Smooth muscle cell (in vitro differentiated cells): ENCODE results near the gene POU6F1. TPM values are rescaled to one million over a fixed set of nuclear protein-coding genes. Genes with fewer than 3 reads are reported as not detected.

Experiments used
- DNase-seq: peaks from one replicate; lab custom pipeline; 2025; ENCODE audit not compliant: unreplicated experiment; lab: John Stamatoyannopoulos, UW
- H2AFZ ChIP-seq: fragments of 200-600 bp; sonication (generic); 2 replicates; pipeline ENCODE4 v1.6.0; 2016; ENCODE audit warnings: antibody characterized with exemption, low read depth, mild to moderate bottlenecking
- H3F3A ChIP-seq: fragments of 200-600 bp; sonication (generic); 2 replicates; pipeline ENCODE4 v1.6.0; 2017; ENCODE audit warnings: antibody characterized with exemption, low read depth
- H3K27ac ChIP-seq: fragments of 200-600 bp; sonication (generic); 2 replicates; pipeline ENCODE4 v1.5.1; 2016; ENCODE audit warnings: low read depth, mild to moderate bottlenecking
- H3K27me3 ChIP-seq: fragments of 200-600 bp; sonication (generic); 2 replicates; pipeline ENCODE4 v1.6.1; 2016; ENCODE audit warnings: low read depth, mild to moderate bottlenecking
- H3K36me3 ChIP-seq: fragments of 200-600 bp; sonication (generic); 2 replicates; pipeline ENCODE4 v1.5.1; 2016; ENCODE audit warnings: low read depth
- H3K4me1 ChIP-seq: fragments of 200-600 bp; sonication (generic); 2 replicates; pipeline ENCODE4 v1.5.1; 2016; ENCODE audit warnings: low read depth
- H3K4me2 ChIP-seq: fragments of 200-600 bp; sonication (generic); 2 replicates; pipeline ENCODE4 v1.6.0; 2016; ENCODE audit warnings: mild to moderate bottlenecking
- H3K4me3 ChIP-seq: fragments of 200-600 bp; sonication (generic); 2 replicates; pipeline ENCODE4 v1.5.1; 2016; ENCODE audit warnings: mild to moderate bottlenecking
- H3K79me2 ChIP-seq: fragments of 200-600 bp; sonication (generic); 2 replicates; pipeline ENCODE4 v1.6.0; 2016; ENCODE audit warnings: low read depth, mild to moderate bottlenecking
- H3K9ac ChIP-seq: fragments of 200-600 bp; sonication (generic); 2 replicates; pipeline ENCODE4 v1.6.0; 2016; ENCODE audit warnings: low read depth
- H3K9me3 ChIP-seq: fragments of 200-600 bp; sonication (generic); replicated peaks from 2 replicates; pipeline ENCODE4 v1.5.1; 2016; ENCODE audit warnings: low read depth
- H4K20me1 ChIP-seq: fragments of 200-600 bp; sonication (generic); 2 replicates; pipeline ENCODE4 v1.6.0; 2016; ENCODE audit warnings: low read depth
- WGBS: methylation state at CpG from one replicate; pipeline ENCODE4 v1.1.7; 2016; ENCODE audit warnings: low lambda C conversion rate; 5-methylcytosine and 5-hydroxymethylcytosine counted together
- polyA plus RNA-seq: library from polyadenylated mRNA; unstranded; fragments of >200 nt; fragmentation: Nextera tagmentation; extraction: Ambion mirVana; gene quantifications from 2 replicates; pipeline ENCODE4 v1.2.1, GENCODE V29; 2016
- total RNA-seq: library from RNA; depleted of rRNA; stranded (reverse); fragments of >200 nt; gene quantifications from 2 replicates; pipeline ENCODE4 v1.2.3, GENCODE V29; 2014
- TF ChIP-seq, protein P1 (sequence below): fragments of 200-600 bp; sonication (generic); IDR thresholded peaks from 2 replicates; pipeline ENCODE4 v1.5.1; 2017; ENCODE audit warnings: borderline replicate concordance, mild to moderate bottlenecking, antibody characterized with exemption; ENCODE audit not compliant: insufficient read depth, poor library complexity, severe bottlenecking

The POU6F1 gene
- total and polyA plus RNA-seq, 2 experiments from 2014 or later: 4.6 to 7.9 TPM

DNA sequence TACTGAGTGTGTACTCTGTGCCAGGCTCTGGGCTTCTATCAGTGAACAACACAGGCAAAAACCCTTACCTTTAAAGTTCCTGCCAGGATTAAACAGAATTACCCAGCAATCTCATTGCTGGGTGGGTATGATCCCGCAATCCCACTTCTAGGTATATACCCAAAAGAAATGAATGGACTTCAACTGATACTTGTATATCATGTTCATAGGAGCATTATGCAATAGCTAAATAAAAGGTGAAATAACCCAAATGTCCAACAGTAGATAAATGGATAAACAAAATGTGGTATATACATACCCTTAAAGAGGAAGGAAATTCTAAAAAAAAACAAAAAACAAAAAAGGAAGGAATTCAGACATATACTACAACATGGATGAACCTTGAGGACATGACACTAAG is 35.4 kb upstream of the POU6F1 start:
- H3K9me3 ChIP-seq: no peaks in the 10 kb centered on the region
- no peak overlapping the region for H2AFZ ChIP-seq
- 100% methylated on average over 1 of the region's 1 CpG for WGBS
- H3K4me3 ChIP-seq: no peak overlapping the region
- no peak overlapping the region for H3K4me2 ChIP-seq
- TF ChIP-seq, protein P1, sequence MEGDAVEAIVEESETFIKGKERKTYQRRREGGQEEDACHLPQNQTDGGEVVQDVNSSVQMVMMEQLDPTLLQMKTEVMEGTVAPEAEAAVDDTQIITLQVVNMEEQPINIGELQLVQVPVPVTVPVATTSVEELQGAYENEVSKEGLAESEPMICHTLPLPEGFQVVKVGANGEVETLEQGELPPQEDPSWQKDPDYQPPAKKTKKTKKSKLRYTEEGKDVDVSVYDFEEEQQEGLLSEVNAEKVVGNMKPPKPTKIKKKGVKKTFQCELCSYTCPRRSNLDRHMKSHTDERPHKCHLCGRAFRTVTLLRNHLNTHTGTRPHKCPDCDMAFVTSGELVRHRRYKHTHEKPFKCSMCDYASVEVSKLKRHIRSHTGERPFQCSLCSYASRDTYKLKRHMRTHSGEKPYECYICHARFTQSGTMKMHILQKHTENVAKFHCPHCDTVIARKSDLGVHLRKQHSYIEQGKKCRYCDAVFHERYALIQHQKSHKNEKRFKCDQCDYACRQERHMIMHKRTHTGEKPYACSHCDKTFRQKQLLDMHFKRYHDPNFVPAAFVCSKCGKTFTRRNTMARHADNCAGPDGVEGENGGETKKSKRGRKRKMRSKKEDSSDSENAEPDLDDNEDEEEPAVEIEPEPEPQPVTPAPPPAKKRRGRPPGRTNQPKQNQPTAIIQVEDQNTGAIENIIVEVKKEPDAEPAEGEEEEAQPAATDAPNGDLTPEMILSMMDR: no peak
- no peaks in the 10 kb centered on the region for H3K4me1 ChIP-seq
- no peak overlapping the region for H3K27ac ChIP-seq
- no peaks in the 10 kb centered on the region for H3K79me2 ChIP-seq
- H3F3A ChIP-seq: no peaks in the 10 kb centered on the region
- no peaks in the 10 kb centered on the region for H3K27me3 ChIP-seq
- no peaks in the 10 kb centered on the region for H4K20me1 ChIP-seq
- H3K9ac ChIP-seq: no peak overlapping the region
- no peak for DNase-seq
- H3K36me3 ChIP-seq: no peaks in the 10 kb centered on the region

GRCh38 chr12:51247523-51248206 is 29.8 kb upstream of the POU6F1 start:
- H3K27me3 ChIP-seq: no peaks in the 10 kb centered on the region
- no peak for DNase-seq
- H3K4me2 ChIP-seq: no peak overlapping the region
- no peaks in the 10 kb centered on the region for H3F3A ChIP-seq
- H3K9me3 ChIP-seq: no peaks in the 10 kb centered on the region
- no peaks in the 10 kb centered on the region for H3K4me1 ChIP-seq
- no peak overlapping the region for H3K27ac ChIP-seq
- WGBS: 79% methylated on average over 14 of the region's 14 CpGs
- H3K4me3 ChIP-seq: no peak overlapping the region
- H3K79me2 ChIP-seq: no peaks in the 10 kb centered on the region
- H3K9ac ChIP-seq: no peak overlapping the region
- no peak overlapping the region for H2AFZ ChIP-seq
- TF ChIP-seq, protein P1: no peak
- no peaks in the 10 kb centered on the region for H3K36me3 ChIP-seq
- no peaks in the 10 kb centered on the region for H4K20me1 ChIP-seq

DNA sequence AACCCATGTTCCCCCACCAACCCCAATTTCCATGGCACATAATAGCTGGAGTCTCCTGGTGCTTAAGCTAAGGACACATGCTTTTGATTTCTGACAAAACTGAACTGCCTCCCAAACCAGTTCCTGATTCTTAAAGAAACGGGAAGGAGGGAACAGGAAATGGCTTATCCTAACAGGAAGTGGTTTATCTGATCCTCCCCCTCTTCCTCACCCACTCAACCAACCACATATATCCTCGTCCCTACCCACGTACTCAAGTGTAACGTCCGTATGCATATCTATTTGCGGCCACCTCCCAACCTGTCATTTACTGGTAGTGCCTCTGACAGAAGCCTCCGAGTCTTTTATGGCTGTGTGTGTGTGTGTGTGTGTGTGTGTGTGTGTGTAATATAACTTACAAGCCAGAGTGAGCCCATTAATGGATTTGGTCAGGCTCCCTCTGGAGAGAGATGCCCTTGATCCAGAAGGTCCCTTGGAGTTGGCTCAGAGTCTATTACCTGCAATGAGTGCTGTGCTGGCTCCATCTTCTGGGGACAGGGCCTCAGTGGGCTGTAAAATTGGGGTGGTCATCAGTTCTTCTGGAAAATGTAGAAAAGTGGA is 28.5 kb upstream of the POU6F1 start:
- H3K9me3 ChIP-seq: no peaks in the 10 kb centered on the region
- no peak overlapping the region for H3K4me2 ChIP-seq
- DNase-seq: no peak

More for the DNA sequence above, 28.5 kb upstream of the POU6F1 start:
- H4K20me1 ChIP-seq: no peaks in the 10 kb centered on the region
- TF ChIP-seq, protein P1: no peak
- no peak overlapping the region for H2AFZ ChIP-seq
- H3K36me3 ChIP-seq: no peaks in the 10 kb centered on the region
- H3K27me3 ChIP-seq: no peaks in the 10 kb centered on the region
- peak overlapping the region; percentile 8 for H3K27ac ChIP-seq
- peaks cover 3% of the 10 kb centered on the region for H3F3A ChIP-seq
- H3K4me3 ChIP-seq: no peak overlapping the region
- no peaks in the 10 kb centered on the region for H3K79me2 ChIP-seq
- no peaks in the 10 kb centered on the region for H3K4me1 ChIP-seq
- no peak overlapping the region for H3K9ac ChIP-seq
- 17% methylated on average over 7 of the region's 7 CpGs for WGBS
